Panc1 (cell line): Measurements from ENCODE around the gene ZC3H18. TPM values are rescaled to one million over a fixed set of nuclear protein-coding genes. Genes with fewer than 3 reads are reported as not detected.

Source experiments
- ATAC-seq: fragments of 200-7000 bp; cut with Tn5 transposase; 2 replicates; pipeline ENCODE4 v1.9.1; 2020; ENCODE audit warnings: mild to moderate bottlenecking, moderate library complexity
- BruUV-seq: library from RNA; stranded (reverse); fragments of 400-500 nt; replicated peaks from 2 replicates; lab custom pipeline; 2021; lab: Mats Ljungman, UMichigan
- CTCF ChIA-PET: fragments of 300-600 bp; sonication (Branson Sonifier 250); formaldehyde crosslinking; loops from one replicate; lab custom pipeline; 2022; ENCODE audit warnings: antibody characterized with exemption; lab: Charles Lee
- POLR2A ChIA-PET: fragments of 300-600 bp; sonication (Branson Sonifier 250); formaldehyde crosslinking; loops from one replicate; lab custom pipeline; 2022; ENCODE audit warnings: antibody characterized with exemption; lab: Charles Lee
- DNase-seq: peaks from one replicate; pipeline ENCODE4 v3.0.0-alpha.2; 2010; ENCODE audit warnings: low read depth, low spot score
- H3K27ac ChIP-seq: 2 replicates; pipeline ENCODE4 v1.5.1; 2011; ENCODE audit warnings: mild to moderate bottlenecking, low read length, inconsistent platforms
- H3K27me3 ChIP-seq: fragments of 200-500 bp; sonication (Bioruptor generic); 2 replicates; pipeline ENCODE4 v1.6.0; 2014; ENCODE audit warnings: low read length, inconsistent platforms; ENCODE audit not compliant: control insufficient read depth, insufficient read depth
- H3K36me3 ChIP-seq: fragments of 200-500 bp; sonication (Bioruptor generic); 2 replicates; pipeline ENCODE4 v1.5.1; 2014; ENCODE audit warnings: inconsistent platforms, mild to moderate bottlenecking, low read length, moderate library complexity; ENCODE audit not compliant: control insufficient read depth, insufficient read depth
- H3K4me1 ChIP-seq: 2 replicates; pipeline ENCODE4 v1.5.1; 2011; ENCODE audit warnings: inconsistent platforms, mild to moderate bottlenecking, low read length, moderate library complexity; ENCODE audit not compliant: control insufficient read depth, insufficient read depth
- H3K4me3 ChIP-seq, 2 experiments: 2 replicates each; pipeline ENCODE4 v1.5.1; 2011 to 2012; ENCODE audit warnings: low read depth in 2 of 2, low read length in 2 of 2, mild to moderate bottlenecking in 2 of 2, inconsistent platforms in 1 of 2, moderate library complexity in 1 of 2
- H3K9me3 ChIP-seq: fragments of 200-500 bp; sonication (Bioruptor generic); 2 replicates; pipeline ENCODE4 v1.5.1; 2014; ENCODE audit warnings: low read depth, mild to moderate bottlenecking, inconsistent platforms, low read length, moderate library complexity; ENCODE audit not compliant: control insufficient read depth, insufficient read depth
- POLR2AphosphoS5 ChIP-seq: IDR thresholded peaks from 2 replicates; pipeline ENCODE4 v1.6.1; 2012; ENCODE audit warnings: mild to moderate bottlenecking, low read depth, low read length, moderate library complexity
- SIN3A ChIP-seq: IDR thresholded peaks from 2 replicates; pipeline ENCODE4 v1.6.1; 2012; ENCODE audit warnings: low read depth, mild to moderate bottlenecking, low read length, moderate library complexity, borderline replicate concordance; ENCODE audit not compliant: insufficient read depth
- TCF7L2 ChIP-seq: IDR thresholded peaks from 2 replicates; pipeline ENCODE4 v1.6.1; 2011; ENCODE audit warnings: mild to moderate bottlenecking, low read depth, low read length, inconsistent platforms
- in situ Hi-C: cut with HindIII; loops from 2 replicates; pipeline ENCODE4 v1.10.0; 2016; ENCODE audit warnings: low sequenced_read_pairs, low pct_unique_long_range_greater_than_20kb
- intact Hi-C: fragments of 100-400 bp; cut with micrococcal nuclease; formaldehyde crosslinking; loops from one replicate; pipeline ENCODE4 v1.10.0; 2022; ENCODE audit not compliant: unreplicated experiment
- total RNA-seq: library from RNA; stranded (reverse); gene quantifications from one replicate; pipeline ENCODE4 v1.2.1, GENCODE V29; 2021; ENCODE audit not compliant: unreplicated experiment
- TF ChIP-seq, protein P1 (sequence below): fragments of 450-650 bp; IDR thresholded peaks from 2 replicates; pipeline ENCODE4 v1.5.1; 2017; ENCODE audit warnings: mild to moderate bottlenecking
- TF ChIP-seq, protein P2 (sequence below), 2 experiments: IDR thresholded peaks; 2 replicates each; pipeline ENCODE4 v1.6.1; 2011 to 2012; ENCODE audit warnings: low read depth in 2 of 2, control low read depth in 1 of 2, low read length in 1 of 2, mild to moderate bottlenecking in 1 of 2, moderate library complexity in 1 of 2; ENCODE audit not compliant: insufficient read depth in 1 of 2

The ZC3H18 gene
- total RNA-seq, 1 experiment from 2014 or later, result 45.9 TPM

DNA sequence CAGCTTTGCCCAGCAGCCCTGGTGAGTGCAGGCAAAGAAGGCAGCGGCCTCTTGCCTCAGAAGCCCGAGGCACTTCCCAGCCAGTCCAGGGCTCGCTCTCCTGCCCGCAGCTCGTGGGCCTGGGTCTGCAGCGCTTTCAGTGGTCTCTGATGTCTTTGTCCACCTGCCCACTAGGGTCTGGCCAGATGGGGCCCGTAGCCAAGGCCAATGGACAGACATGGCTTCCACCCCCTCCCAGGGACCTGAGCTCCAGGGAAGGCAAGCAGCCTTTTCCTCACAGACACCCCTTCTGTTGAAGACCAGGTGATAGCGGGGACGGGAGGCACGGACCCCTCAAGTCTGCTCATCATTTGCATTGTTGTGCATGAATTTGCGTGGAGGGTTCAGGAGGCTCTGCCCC is 33.7 kb upstream of the ZC3H18 start:
- Histone ChIP-seq H3K4me1 (no peaks in the 10 kb centered on the region), H3K4me3 (no peak overlapping the region), H3K27me3 (no peaks in the 10 kb centered on the region), H3K36me3 (no peaks in the 10 kb centered on the region; the same call in 1 of the 2 replicates), H3K27ac (no peak overlapping the region), H3K9me3 (no peaks in the 10 kb centered on the region)
- no peak for ATAC-seq
- CTCF ChIA-PET, result no interaction called here
- intact Hi-C loops (no loop called here), in situ Hi-C loops (no loop called here)
- BruUV-seq, result no TSS peak
- no peak for DNase-seq
- TF ChIP-seq, protein P1, sequence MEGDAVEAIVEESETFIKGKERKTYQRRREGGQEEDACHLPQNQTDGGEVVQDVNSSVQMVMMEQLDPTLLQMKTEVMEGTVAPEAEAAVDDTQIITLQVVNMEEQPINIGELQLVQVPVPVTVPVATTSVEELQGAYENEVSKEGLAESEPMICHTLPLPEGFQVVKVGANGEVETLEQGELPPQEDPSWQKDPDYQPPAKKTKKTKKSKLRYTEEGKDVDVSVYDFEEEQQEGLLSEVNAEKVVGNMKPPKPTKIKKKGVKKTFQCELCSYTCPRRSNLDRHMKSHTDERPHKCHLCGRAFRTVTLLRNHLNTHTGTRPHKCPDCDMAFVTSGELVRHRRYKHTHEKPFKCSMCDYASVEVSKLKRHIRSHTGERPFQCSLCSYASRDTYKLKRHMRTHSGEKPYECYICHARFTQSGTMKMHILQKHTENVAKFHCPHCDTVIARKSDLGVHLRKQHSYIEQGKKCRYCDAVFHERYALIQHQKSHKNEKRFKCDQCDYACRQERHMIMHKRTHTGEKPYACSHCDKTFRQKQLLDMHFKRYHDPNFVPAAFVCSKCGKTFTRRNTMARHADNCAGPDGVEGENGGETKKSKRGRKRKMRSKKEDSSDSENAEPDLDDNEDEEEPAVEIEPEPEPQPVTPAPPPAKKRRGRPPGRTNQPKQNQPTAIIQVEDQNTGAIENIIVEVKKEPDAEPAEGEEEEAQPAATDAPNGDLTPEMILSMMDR, result no peak
- TF ChIP-seq, protein P2, sequence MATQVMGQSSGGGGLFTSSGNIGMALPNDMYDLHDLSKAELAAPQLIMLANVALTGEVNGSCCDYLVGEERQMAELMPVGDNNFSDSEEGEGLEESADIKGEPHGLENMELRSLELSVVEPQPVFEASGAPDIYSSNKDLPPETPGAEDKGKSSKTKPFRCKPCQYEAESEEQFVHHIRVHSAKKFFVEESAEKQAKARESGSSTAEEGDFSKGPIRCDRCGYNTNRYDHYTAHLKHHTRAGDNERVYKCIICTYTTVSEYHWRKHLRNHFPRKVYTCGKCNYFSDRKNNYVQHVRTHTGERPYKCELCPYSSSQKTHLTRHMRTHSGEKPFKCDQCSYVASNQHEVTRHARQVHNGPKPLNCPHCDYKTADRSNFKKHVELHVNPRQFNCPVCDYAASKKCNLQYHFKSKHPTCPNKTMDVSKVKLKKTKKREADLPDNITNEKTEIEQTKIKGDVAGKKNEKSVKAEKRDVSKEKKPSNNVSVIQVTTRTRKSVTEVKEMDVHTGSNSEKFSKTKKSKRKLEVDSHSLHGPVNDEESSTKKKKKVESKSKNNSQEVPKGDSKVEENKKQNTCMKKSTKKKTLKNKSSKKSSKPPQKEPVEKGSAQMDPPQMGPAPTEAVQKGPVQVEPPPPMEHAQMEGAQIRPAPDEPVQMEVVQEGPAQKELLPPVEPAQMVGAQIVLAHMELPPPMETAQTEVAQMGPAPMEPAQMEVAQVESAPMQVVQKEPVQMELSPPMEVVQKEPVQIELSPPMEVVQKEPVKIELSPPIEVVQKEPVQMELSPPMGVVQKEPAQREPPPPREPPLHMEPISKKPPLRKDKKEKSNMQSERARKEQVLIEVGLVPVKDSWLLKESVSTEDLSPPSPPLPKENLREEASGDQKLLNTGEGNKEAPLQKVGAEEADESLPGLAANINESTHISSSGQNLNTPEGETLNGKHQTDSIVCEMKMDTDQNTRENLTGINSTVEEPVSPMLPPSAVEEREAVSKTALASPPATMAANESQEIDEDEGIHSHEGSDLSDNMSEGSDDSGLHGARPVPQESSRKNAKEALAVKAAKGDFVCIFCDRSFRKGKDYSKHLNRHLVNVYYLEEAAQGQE (IDR thresholded peaks at IDR 0.05; ENCODE audit: insufficient read depth in 1 of 2, low read depth in 2 of 2, low read length in 1 of 2), result no peak
- TF ChIP-seq SIN3A, result no peak
- TF ChIP-seq POLR2AphosphoS5, result no peak
- no peak for TF ChIP-seq TCF7L2
- POLR2A ChIA-PET, result interaction anchor here (0.8 kb wide), 1 partner anchor 34 kb away, joined by 13 read pairs; the partner anchor contains the start of gene ZC3H18

- DNase-seq (no peak), ATAC-seq (0 out of 2 replicates have a peak, but pooled peaks have one; percentile 52)
- CTCF ChIA-PET, result no interaction called here
- Histone ChIP-seq H3K4me3 (no peak overlapping the region), H3K36me3 (no peaks in the 10 kb centered on the region; the same call in 1 of the 2 replicates), H3K27me3 (no peaks in the 10 kb centered on the region), H3K9me3 (no peaks in the 10 kb centered on the region), H3K4me1 (no peaks in the 10 kb centered on the region), H3K27ac (no peak overlapping the region)
- POLR2A ChIA-PET, result no interaction called here
- intact Hi-C loops (no loop called here), in situ Hi-C loops (no loop called here)
- BruUV-seq, result no TSS peak
- TF ChIP-seq SIN3A (no peak), POLR2AphosphoS5 (no peak), TCF7L2 (no peak)
- TF ChIP-seq, protein P2 (IDR thresholded peaks at IDR 0.05; ENCODE audit: insufficient read depth in 1 of 2, low read depth in 2 of 2, low read length in 1 of 2), result no peak
- TF ChIP-seq, protein P1, result no peak
These were observed 33.0 kb upstream of the ZC3H18 start for GRCh38 chr16:88536971-88537751.
